ENCODE results near the gene SMNDC1. TPM values are rescaled to one million over a fixed set of nuclear protein-coding genes. Genes with fewer than 3 reads are reported as not detected.
"Not testable (repeated sequence)": the region's sequence is repeated elsewhere in the genome, so short reads cannot be mapped to it uniquely, and the experiment has no call there.

The SMNDC1 gene
- total RNA-seq, 6 donors from 2014 or later, result 13.5 to 28.2 (median 22.9) TPM

DNA sequence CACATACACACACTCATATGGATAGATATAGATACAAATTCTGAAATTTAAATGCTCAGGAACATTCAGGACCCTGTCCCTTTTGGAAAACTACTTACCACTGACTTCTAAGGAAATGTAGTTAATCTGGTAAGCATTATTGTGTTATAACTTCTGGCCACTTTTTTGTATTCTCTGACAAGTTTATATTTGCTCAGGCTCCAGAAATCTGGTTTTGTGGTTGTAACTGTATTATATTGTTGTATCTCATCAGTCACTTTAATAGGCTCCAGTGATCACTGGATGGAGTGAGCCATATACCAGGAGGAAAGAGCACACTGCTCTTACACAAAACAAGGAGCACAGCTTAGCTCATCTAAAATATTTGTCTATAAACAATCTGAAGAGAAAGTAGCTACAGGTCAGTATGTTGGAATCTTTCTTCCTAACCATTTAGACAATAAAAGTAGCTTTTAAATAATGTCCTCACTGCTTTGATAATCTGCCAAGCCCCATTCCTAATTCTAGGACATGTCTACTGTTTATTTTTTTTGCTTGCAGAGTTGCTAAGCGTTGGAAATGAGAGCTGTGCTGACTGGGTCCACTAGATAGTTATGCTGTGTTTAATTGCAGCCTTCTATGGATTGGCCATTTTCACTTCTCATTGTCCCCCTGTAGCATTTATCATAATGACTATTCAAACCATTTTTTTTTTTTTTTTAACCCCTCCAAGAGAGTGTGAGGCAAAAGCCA lies 43.8 kb downstream of the SMNDC1 start:
- H3K36me3 ChIP-seq, result no peaks in the 10 kb centered on the region
- peaks cover 0 to under 1% (median 0%) of the 10 kb centered on the region in 4 donors for H3K9me3 ChIP-seq
- no peak overlapping the region for H3K4me3 ChIP-seq
- H3K27me3 ChIP-seq, result no peaks in the 10 kb centered on the region
- H3K4me1 ChIP-seq, result peaks cover 0 to 5% (median 2%) of the 10 kb centered on the region in 4 donors
- ATAC-seq (ENCODE audit: low FRiP score in 2 of 2) (no peak), DNase-seq (no peak)
- H3K27ac ChIP-seq, result no peak overlapping the region
- 38 to 43% methylated on average over 1 of the region's 1 CpG for WGBS, 2 donors
- TF ChIP-seq, protein P1, sequence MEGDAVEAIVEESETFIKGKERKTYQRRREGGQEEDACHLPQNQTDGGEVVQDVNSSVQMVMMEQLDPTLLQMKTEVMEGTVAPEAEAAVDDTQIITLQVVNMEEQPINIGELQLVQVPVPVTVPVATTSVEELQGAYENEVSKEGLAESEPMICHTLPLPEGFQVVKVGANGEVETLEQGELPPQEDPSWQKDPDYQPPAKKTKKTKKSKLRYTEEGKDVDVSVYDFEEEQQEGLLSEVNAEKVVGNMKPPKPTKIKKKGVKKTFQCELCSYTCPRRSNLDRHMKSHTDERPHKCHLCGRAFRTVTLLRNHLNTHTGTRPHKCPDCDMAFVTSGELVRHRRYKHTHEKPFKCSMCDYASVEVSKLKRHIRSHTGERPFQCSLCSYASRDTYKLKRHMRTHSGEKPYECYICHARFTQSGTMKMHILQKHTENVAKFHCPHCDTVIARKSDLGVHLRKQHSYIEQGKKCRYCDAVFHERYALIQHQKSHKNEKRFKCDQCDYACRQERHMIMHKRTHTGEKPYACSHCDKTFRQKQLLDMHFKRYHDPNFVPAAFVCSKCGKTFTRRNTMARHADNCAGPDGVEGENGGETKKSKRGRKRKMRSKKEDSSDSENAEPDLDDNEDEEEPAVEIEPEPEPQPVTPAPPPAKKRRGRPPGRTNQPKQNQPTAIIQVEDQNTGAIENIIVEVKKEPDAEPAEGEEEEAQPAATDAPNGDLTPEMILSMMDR (IDR thresholded peaks at IDR 0.05), result no peak
- TF ChIP-seq EP300 (IDR thresholded peaks at IDR 0.05) (no peak), POLR2A (IDR thresholded peaks at IDR 0.05) (no peak), POLR2AphosphoS5 (IDR thresholded peaks at IDR 0.05) (no peak)

DNA sequence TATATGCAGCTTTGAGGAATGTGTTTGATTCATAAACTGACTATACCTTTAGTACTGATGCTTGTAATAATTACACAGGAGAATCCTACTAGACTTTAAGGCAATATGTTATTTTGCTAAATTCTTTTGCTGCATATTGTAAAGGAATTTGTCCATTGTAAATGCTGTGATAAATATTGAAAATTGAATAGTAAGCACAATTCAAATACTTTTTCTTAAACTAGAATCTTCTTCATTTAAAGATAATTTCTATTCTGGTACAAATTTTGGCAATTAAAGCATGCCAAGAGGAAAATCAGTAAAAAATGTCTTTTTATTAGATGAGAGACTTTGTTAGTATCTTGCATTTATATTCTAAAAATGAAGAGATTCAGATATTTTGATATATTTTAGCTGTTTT lies 45.4 kb downstream of the SMNDC1 start:
- Histone ChIP-seq H3K27ac (no peak overlapping the region), H3K9me3 (peaks cover 0 to 3% (median 0%) of the 10 kb centered on the region in 4 donors), H3K4me1 (peaks cover 0 to 5% (median 2%) of the 10 kb centered on the region in 4 donors), H3K36me3 (no peaks in the 10 kb centered on the region), H3K27me3 (no peaks in the 10 kb centered on the region), H3K4me3 (no peak overlapping the region)
- no peak for ATAC-seq (ENCODE audit: low FRiP score in 2 of 2)
- no peak for DNase-seq
- no peak for TF ChIP-seq EP300 (IDR thresholded peaks at IDR 0.05)
- TF ChIP-seq, protein P1 (IDR thresholded peaks at IDR 0.05), result no peak
- no peak for TF ChIP-seq POLR2A (IDR thresholded peaks at IDR 0.05)
- TF ChIP-seq POLR2AphosphoS5 (IDR thresholded peaks at IDR 0.05), result no peak

DNA sequence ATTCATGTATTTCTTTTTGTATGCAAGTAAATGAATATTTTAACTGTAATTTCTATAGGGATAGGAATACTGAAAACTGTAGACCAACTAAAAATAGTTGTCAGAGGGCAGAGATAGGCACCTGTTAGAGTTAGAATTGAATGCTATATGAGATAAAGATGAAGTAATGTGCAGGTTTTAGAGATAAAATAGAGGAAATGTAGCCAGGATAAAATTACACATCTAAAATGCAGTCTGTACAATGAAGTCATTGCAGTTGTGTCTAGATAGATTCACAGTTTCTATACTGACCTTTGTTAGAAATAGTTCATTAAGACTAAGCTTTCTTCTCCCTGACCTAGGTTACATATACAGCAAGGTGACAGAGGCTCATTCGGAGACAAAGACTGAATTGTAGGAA lies 46.2 kb downstream of the SMNDC1 start:
- DNase-seq (no peak), ATAC-seq (ENCODE audit: low FRiP score in 2 of 2) (no peak)
- TF ChIP-seq EP300 (IDR thresholded peaks at IDR 0.05) (no peak), POLR2AphosphoS5 (IDR thresholded peaks at IDR 0.05) (no peak), POLR2A (IDR thresholded peaks at IDR 0.05) (no peak)
- TF ChIP-seq, protein P1 (IDR thresholded peaks at IDR 0.05), result no peak
- Histone ChIP-seq H3K9me3 (peaks cover 0 to 3% (median 0%) of the 10 kb centered on the region in 4 donors), H3K4me1 (peaks cover 0 to 5% (median 2%) of the 10 kb centered on the region in 4 donors), H3K4me3 (no peak overlapping the region), H3K27me3 (no peaks in the 10 kb centered on the region), H3K36me3 (no peaks in the 10 kb centered on the region), H3K27ac (no peak overlapping the region)
- WGBS, 2 donors, result 86 to 89% methylated on average over 1 of the region's 1 CpG

DNA sequence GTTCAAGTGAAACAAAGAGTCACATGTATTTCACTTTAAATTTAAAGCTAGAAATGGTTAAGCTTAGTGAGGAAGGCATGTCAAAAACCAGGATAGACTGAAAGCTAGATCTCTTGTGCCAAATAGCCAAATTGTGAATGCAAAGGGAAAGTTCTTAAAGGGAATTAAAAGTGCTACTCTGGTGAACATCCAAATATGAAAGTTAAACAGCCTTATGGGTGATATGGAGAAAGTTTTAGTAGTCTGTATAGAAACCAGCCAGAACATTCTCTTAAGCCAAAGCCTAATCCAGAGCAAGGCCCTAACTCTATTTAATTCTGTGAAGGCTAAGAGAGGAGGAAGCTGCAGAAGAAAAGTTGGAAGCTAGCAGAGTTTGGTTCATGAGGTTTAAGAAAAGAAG lies 50.3 kb downstream of the SMNDC1 start:
- DNase-seq (no peak), ATAC-seq (ENCODE audit: low FRiP score in 2 of 2) (no peak)
- no peaks in the 10 kb centered on the region for H3K27me3 ChIP-seq
- H3K27ac ChIP-seq, result no peak overlapping the region
- no peak overlapping the region for H3K4me3 ChIP-seq
- no peaks in the 10 kb centered on the region for H3K4me1 ChIP-seq
- H3K9me3 ChIP-seq, result peaks cover 0 to 3% (median 0%) of the 10 kb centered on the region in 4 donors
- no peaks in the 10 kb centered on the region for H3K36me3 ChIP-seq
- TF ChIP-seq POLR2AphosphoS5 (IDR thresholded peaks at IDR 0.05) (no peak), POLR2A (IDR thresholded peaks at IDR 0.05) (no peak), EP300 (IDR thresholded peaks at IDR 0.05) (no peak)
- TF ChIP-seq, protein P1 (IDR thresholded peaks at IDR 0.05), result no peak

DNA sequence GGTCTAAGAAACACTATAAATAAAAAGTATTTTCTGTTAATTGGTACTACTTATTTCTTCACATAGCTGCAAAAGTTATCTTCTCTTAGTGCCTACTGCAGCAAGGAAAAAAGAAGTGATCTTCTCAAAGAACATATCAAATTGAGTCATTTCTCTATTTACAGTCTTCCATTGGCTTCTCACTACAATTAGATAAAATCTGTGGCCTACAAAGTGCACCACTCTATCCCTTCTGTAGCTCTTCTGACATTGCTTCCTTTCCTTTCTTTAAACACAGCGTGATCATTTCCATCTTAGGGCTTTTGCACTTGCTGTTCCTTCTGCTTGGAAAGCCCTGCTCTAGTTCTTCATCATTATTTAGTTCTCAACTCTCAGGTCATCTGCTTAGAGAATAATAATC lies 52.6 kb downstream of the SMNDC1 start:
- Histone ChIP-seq H3K4me1 (no peaks in the 10 kb centered on the region), H3K27ac (no peak overlapping the region), H3K9me3 (peaks cover 0 to 3% (median 0%) of the 10 kb centered on the region in 4 donors), H3K36me3 (no peaks in the 10 kb centered on the region), H3K4me3 (no peak overlapping the region), H3K27me3 (no peaks in the 10 kb centered on the region)
- no peak for TF ChIP-seq POLR2AphosphoS5 (IDR thresholded peaks at IDR 0.05)
- TF ChIP-seq EP300 (IDR thresholded peaks at IDR 0.05), result no peak
- TF ChIP-seq POLR2A (IDR thresholded peaks at IDR 0.05), result no peak
- TF ChIP-seq, protein P1 (IDR thresholded peaks at IDR 0.05), result no peak
- 88 to 89% methylated on average over 1 of the region's 1 CpG for WGBS, 2 donors
- DNase-seq (no peak), ATAC-seq (ENCODE audit: low FRiP score in 2 of 2) (no peak)

DNA sequence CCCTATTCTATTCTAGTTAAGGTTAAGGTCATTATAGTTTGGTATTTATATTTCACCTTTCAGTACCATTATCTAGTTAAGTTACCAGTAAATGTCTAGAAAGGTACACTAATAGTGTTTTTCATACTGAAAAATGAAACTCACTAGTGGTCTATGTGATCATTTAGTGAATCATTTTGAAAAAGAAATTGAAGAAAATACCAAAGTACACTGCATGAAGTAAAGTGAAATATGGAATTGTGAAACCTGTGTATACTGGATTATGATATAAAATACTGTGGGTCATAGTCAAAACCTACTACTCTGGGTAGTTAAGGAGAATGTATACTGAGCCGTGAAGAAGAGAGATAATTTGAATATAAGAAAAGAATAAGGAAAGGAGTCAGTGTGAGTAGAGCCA lies 53.3 kb downstream of the SMNDC1 start:
- not testable (repeated sequence) for ATAC-seq (ENCODE audit: low FRiP score in 2 of 2); DNase-seq; H3K27ac ChIP-seq; H3K4me1 ChIP-seq; H3K9me3 ChIP-seq; H3K27me3 ChIP-seq; H3K36me3 ChIP-seq; H3K4me3 ChIP-seq
- 30 to 83% methylated on average over 1 of the region's 1 CpG for WGBS, 2 donors

DNA sequence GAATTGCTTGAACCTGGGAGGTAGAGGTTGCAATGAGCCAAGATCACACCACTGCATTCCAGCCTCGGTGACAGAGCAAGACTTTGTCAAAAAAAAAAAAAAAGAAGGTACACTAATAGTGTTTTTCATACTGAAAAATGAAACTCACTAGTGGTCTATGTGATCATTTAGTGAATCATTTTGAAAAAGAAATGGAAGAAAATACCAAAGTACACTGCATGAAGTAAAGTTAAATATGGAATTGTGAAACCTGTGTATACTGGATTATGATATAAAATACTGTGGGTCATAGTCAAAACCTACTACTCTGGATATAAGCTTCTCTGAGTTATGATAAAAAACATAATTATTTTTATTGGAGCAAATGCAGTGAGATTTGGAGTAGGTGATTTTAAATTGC lies 55.2 kb downstream of the SMNDC1 start:
- H3K36me3 ChIP-seq; H3K4me3 ChIP-seq; H3K27me3 ChIP-seq; H3K4me1 ChIP-seq; ATAC-seq (ENCODE audit: low FRiP score in 2 of 2); DNase-seq; H3K9me3 ChIP-seq; H3K27ac ChIP-seq: not testable (repeated sequence)
- WGBS, 2 donors, result 85 to 86% methylated on average over 1 of the region's 1 CpG
